Stomach (tissue), 4 donors: ENCODE measurements around the gene CAPS.

Experiments used
- CTCF ChIP-seq, 7 experiments: fragments of 450-650 bp in 4 of 7; fragments of 200-600 bp in 3 of 7; sonication (generic) in 3 of 7; IDR thresholded peaks; one replicate each; pipeline ENCODE4 v1.5.1; 2016 to 2019; ENCODE audit warnings: antibody characterized with exemption in 7 of 7, control low read depth in 2 of 7, mild to moderate bottlenecking in 1 of 7
- EP300 ChIP-seq: sonication (generic); formaldehyde crosslinking; IDR thresholded peaks from one replicate; pipeline ENCODE4 v1.6.1; 2017; ENCODE audit warnings: antibody characterized with exemption
- POLR2A ChIP-seq, 4 donors: fragments of 450-650 bp; IDR thresholded peaks; one replicate each; pipeline ENCODE4 v1.6.1; 2016; ENCODE audit warnings: antibody characterized with exemption in 4 of 4, control low read depth in 2 of 4, mild to moderate bottlenecking in 1 of 4, moderate library complexity in 1 of 4
- POLR2AphosphoS5 ChIP-seq, 3 donors: sonication (generic); formaldehyde crosslinking; IDR thresholded peaks; one replicate each; pipeline ENCODE4 v1.6.1; 2016; ENCODE audit warnings: antibody characterized with exemption in 3 of 3

- TF ChIP-seq CTCF (IDR thresholded peaks at IDR 0.05) (no peak), POLR2AphosphoS5 (IDR thresholded peaks at IDR 0.05) (no peak), POLR2A (IDR thresholded peaks at IDR 0.05) (no peak), EP300 (no peak)
Observed at GRCh38 chr19:5893907-5894703, 19.9 kb upstream of the CAPS start.
